Spleen (tissue), 11 donors: Measurements from ENCODE around the gene FAM83B. TPM values are rescaled to one million over a fixed set of nuclear protein-coding genes. Genes with fewer than 3 reads are reported as not detected.

ENCODE experiments used
- DNase-seq: peaks from one replicate; pipeline ENCODE4 v3.0.0-alpha.2; 2020
- H3K27ac ChIP-seq, 8 donors: fragments of 200-600 bp; sonication (generic) in 7 of 8; 1 replicate in 4 of 8; 2 replicates in 4 of 8; pipeline versions ENCODE4 v1.5.0 to v1.8.0; 2016 to 2021; ENCODE audit warnings: inconsistent platforms in 4 of 8, mild to moderate bottlenecking in 4 of 8, moderate library complexity in 1 of 8
- H3K27me3 ChIP-seq, 7 donors: fragments of 200-600 bp; sonication (generic) in 6 of 7; replicated peaks in 1 of 7; 1 replicate in 4 of 7; 2 replicates in 3 of 7; pipeline versions ENCODE4 v1.5.0 to v1.8.0; 2016 to 2021; ENCODE audit warnings: inconsistent platforms in 3 of 7, mild to moderate bottlenecking in 1 of 7
- H3K36me3 ChIP-seq, 6 donors: fragments of 200-600 bp; sonication (generic) in 5 of 6; 1 replicate in 4 of 6; 2 replicates in 2 of 6; pipeline versions ENCODE4 v1.5.0 to v1.8.0; 2016 to 2021; ENCODE audit warnings: inconsistent platforms in 2 of 6
- H3K4me1 ChIP-seq, 6 donors: fragments of 200-600 bp; sonication (generic) in 5 of 6; 1 replicate in 3 of 6; 2 replicates in 3 of 6; pipeline versions ENCODE4 v1.5.0 to v1.8.0; 2016 to 2021; ENCODE audit warnings: inconsistent platforms in 3 of 6
- H3K4me3 ChIP-seq, 8 donors: fragments of 200-600 bp; sonication (generic) in 7 of 8; 1 replicate in 4 of 8; 2 replicates in 4 of 8; pipeline versions ENCODE4 v1.5.0 to v1.8.0; 2016 to 2021; ENCODE audit warnings: inconsistent platforms in 4 of 8, mild to moderate bottlenecking in 4 of 8, moderate library complexity in 2 of 8
- H3K9me3 ChIP-seq, 8 donors: fragments of 200-600 bp; sonication (generic) in 7 of 8; 1 replicate in 4 of 8; 2 replicates in 4 of 8; pipeline versions ENCODE4 v1.5.0 to v1.8.0; 2016 to 2021; ENCODE audit warnings: inconsistent platforms in 4 of 8
- POLR2A ChIP-seq, 3 donors: fragments of 450-650 bp; IDR thresholded peaks; one replicate each; pipeline ENCODE4 v1.5.1; 2017; ENCODE audit warnings: antibody characterized with exemption in 3 of 3, mild to moderate bottlenecking in 1 of 3
- POLR2AphosphoS5 ChIP-seq, 3 donors: sonication (generic); formaldehyde crosslinking; IDR thresholded peaks; one replicate each; pipeline ENCODE4 v1.5.1; 2017; ENCODE audit warnings: antibody characterized with exemption in 3 of 3
- WGBS, 5 donors: extraction: QIAGEN DNeasy Blood & Tissue Kit in 3 of 5; methylation state at CpG; one replicate each; pipeline versions ENCODE4 v1.1.5 to v1.1.7; 2013 to 2018; 5-methylcytosine and 5-hydroxymethylcytosine counted together
- intact Hi-C: fragments of 100-400 bp; cut with DNase I; formaldehyde crosslinking; loops from one replicate; pipeline ENCODE4 v1.15.0; 2023; ENCODE audit warnings: low total_unique reads
- polyA plus RNA-seq, 3 donors: library from polyadenylated mRNA; stranded (reverse); fragments of 200-250 nt; gene quantifications; one replicate each; pipeline ENCODE4 v1.2.1, GENCODE V29; 2013
- total RNA-seq, 7 donors: library from RNA; depleted of rRNA in 3 of 7; stranded (reverse); fragments of >200 nt in 3 of 7; fragmentation: NEBNext Ultra II Directional in 4 of 7; extraction: Animal tissue kit (Norgen Biotek cat#: 25700) in 4 of 7; gene quantifications; one replicate each; pipeline versions ENCODE4 v1.1.0 to v1.2.1, GENCODE V29; 2016 to 2021
- TF ChIP-seq, protein P1 (sequence below), 11 experiments: fragments of 200-600 bp in 7 of 11; fragments of 450-650 bp in 4 of 11; sonication (generic) in 4 of 11; IDR thresholded peaks in 8 of 11; conservative IDR thresholded peaks in 3 of 11; 1 replicate in 7 of 11; 2 replicates in 4 of 11; pipeline versions ENCODE4 v1.4.0 to v1.8.0; 2016 to 2021; ENCODE audit warnings: antibody characterized with exemption in 11 of 11, inconsistent platforms in 4 of 11, mild to moderate bottlenecking in 1 of 11
- donor health status: healthy with polysubstance abuse.
- donor health status: DM: no; HTN: no; CAD: no; lungs with moderate emphysema.
- donor health status: DM: no; HTN: no; CAD: no.
- donor health status: Bipolar disorder and iron deficiency.
- donor health status: healthy.
- donor health status: DM: no; HTN: no; CAD: no.
- donor health status: DM: yes; HTN: yes; CAD: no.

Gene FAM83B
- total and polyA plus RNA-seq, 10 donors: not detected

GRCh38 chr6:54876365-54876764 lies 29.8 kb downstream of the FAM83B start:
- intact Hi-C loops: no loop called here
- 90 to 94% (median 90%) methylated on average over 8 of the region's 8 CpGs for WGBS, 5 donors
- TF ChIP-seq, protein P1, sequence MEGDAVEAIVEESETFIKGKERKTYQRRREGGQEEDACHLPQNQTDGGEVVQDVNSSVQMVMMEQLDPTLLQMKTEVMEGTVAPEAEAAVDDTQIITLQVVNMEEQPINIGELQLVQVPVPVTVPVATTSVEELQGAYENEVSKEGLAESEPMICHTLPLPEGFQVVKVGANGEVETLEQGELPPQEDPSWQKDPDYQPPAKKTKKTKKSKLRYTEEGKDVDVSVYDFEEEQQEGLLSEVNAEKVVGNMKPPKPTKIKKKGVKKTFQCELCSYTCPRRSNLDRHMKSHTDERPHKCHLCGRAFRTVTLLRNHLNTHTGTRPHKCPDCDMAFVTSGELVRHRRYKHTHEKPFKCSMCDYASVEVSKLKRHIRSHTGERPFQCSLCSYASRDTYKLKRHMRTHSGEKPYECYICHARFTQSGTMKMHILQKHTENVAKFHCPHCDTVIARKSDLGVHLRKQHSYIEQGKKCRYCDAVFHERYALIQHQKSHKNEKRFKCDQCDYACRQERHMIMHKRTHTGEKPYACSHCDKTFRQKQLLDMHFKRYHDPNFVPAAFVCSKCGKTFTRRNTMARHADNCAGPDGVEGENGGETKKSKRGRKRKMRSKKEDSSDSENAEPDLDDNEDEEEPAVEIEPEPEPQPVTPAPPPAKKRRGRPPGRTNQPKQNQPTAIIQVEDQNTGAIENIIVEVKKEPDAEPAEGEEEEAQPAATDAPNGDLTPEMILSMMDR (IDR thresholded peaks at IDR 0.05 in 8 of 11, conservative IDR thresholded peaks at IDR 0.05 in 3 of 11): no peak
- TF ChIP-seq POLR2AphosphoS5 (IDR thresholded peaks at IDR 0.05) (no peak), POLR2A (IDR thresholded peaks at IDR 0.05) (no peak)
- Histone ChIP-seq H3K9me3 (no peaks in the 10 kb centered on the region), H3K27me3 (no peaks in the 10 kb centered on the region), H3K4me3 (no peak overlapping the region), H3K4me1 (no peaks in the 10 kb centered on the region), H3K27ac (no peak overlapping the region), H3K36me3 (no peaks in the 10 kb centered on the region)
- no peak for DNase-seq

- intact Hi-C loops: no loop called here
- no peak for DNase-seq
- Histone ChIP-seq H3K27me3 (no peaks in the 10 kb centered on the region), H3K9me3 (no peaks in the 10 kb centered on the region), H3K4me1 (no peaks in the 10 kb centered on the region), H3K4me3 (no peak overlapping the region), H3K27ac (no peak overlapping the region), H3K36me3 (no peaks in the 10 kb centered on the region)
- TF ChIP-seq, protein P1 (IDR thresholded peaks at IDR 0.05 in 8 of 11, conservative IDR thresholded peaks at IDR 0.05 in 3 of 11): no peak
- TF ChIP-seq POLR2A (IDR thresholded peaks at IDR 0.05) (no peak), POLR2AphosphoS5 (IDR thresholded peaks at IDR 0.05) (no peak)
Observed at GRCh38 chr6:54876871-54877270, 30.3 kb downstream of the FAM83B start.

DNA sequence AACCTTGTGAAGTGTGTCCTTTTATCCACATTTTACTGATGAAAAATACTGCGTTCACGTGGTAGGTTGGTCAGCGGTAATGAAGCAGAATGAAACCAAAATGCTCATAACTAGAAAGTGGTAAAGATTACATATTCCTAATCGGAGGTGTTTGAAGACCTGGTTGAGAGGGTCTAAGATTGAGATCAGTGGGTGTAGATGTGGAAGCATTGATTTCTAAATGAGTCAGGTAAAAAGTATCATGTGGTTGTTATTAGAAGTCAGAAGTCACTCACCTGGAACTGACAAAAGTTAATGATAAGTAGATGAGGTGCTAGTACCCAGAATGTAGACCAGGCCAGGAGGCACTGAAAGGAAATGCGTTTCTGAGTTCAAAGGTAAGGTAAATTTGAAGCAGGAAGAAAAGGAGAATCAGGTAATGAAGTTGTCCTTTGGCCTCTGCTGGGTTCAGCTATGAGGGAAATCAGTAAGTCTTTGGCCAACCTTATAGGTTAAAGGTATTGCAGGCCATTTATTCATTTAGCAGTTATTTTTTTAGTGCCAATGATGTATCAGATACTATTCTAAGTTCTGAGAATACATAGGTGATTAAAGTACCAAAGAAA lies 31.2 kb downstream of the FAM83B start:
- Histone ChIP-seq H3K4me1 (no peaks in the 10 kb centered on the region), H3K9me3 (peaks cover 0 to 8% (median 0%) of the 10 kb centered on the region in 8 donors), H3K27me3 (no peaks in the 10 kb centered on the region), H3K4me3 (no peak overlapping the region), H3K27ac (no peak overlapping the region), H3K36me3 (no peaks in the 10 kb centered on the region)
- 79 to 86% (median 81%) methylated on average over 5 of the region's 5 CpGs for WGBS, 5 donors
- no peak for DNase-seq
- TF ChIP-seq POLR2A (IDR thresholded peaks at IDR 0.05) (no peak), POLR2AphosphoS5 (IDR thresholded peaks at IDR 0.05) (no peak)
- TF ChIP-seq, protein P1 (IDR thresholded peaks at IDR 0.05 in 8 of 11, conservative IDR thresholded peaks at IDR 0.05 in 3 of 11): no peak
- intact Hi-C loops: no loop called here

DNA sequence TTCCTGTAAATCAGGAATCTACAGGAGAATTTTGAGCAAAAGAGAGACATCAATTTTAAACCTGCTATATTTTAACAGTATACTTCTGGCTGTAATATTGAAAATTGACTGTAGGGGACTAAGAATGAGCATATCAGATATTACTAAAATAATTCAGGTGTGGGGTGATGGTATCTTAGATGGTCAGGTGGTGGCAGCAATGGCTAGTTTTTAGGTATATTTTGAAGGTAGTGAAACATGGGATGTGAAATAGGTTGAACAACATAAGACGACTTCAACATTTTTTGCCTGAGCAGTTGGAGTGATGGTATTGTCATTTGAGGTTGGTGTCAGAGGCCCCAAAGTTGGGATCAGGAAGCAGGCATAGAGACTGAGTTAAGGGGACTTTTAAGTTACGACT lies 32.1 kb downstream of the FAM83B start:
- DNase-seq: no peak
- 73 to 84% (median 77%) methylated on average over 2 of the region's 2 CpGs for WGBS, 5 donors
- H3K9me3 ChIP-seq: peaks cover 0 to 10% (median under 1%) of the 10 kb centered on the region in 8 donors
- H3K27ac ChIP-seq: no peak overlapping the region
- no peaks in the 10 kb centered on the region for H3K27me3 ChIP-seq
- intact Hi-C loops: no loop called here
- H3K36me3 ChIP-seq: no peaks in the 10 kb centered on the region
- no peaks in the 10 kb centered on the region for H3K4me1 ChIP-seq
- TF ChIP-seq, protein P1 (IDR thresholded peaks at IDR 0.05 in 8 of 11, conservative IDR thresholded peaks at IDR 0.05 in 3 of 11): no peak
- TF ChIP-seq POLR2A (IDR thresholded peaks at IDR 0.05) (no peak), POLR2AphosphoS5 (IDR thresholded peaks at IDR 0.05) (no peak)
- H3K4me3 ChIP-seq: no peak overlapping the region
